Brain microvascular endothelial cell (primary cell): ENCODE results near the gene RNASEH1.

Source experiments
- DNase-seq: peaks from one replicate; pipeline ENCODE4 v3.0.0-alpha.2; 2020
- H3K27ac ChIP-seq: fragments of 250-450 bp; sonication (Bioruptor Pico); 2 replicates; pipeline ENCODE4 v1.5.1; 2020; ENCODE audit warnings: mild to moderate bottlenecking, moderate library complexity
- H3K27me3 ChIP-seq: fragments of 250-450 bp; sonication (Bioruptor Pico); replicated peaks from 2 replicates; pipeline ENCODE4 v1.5.1; 2020; ENCODE audit warnings: mild to moderate bottlenecking
- H3K36me3 ChIP-seq: fragments of 250-450 bp; sonication (Bioruptor Pico); replicated peaks from 2 replicates; pipeline ENCODE4 v1.5.1; 2020; ENCODE audit warnings: mild to moderate bottlenecking
- H3K4me3 ChIP-seq: 2 replicates; pipeline ENCODE4 v1.5.1; 2011; ENCODE audit warnings: low read depth, mild to moderate bottlenecking, control low read depth, low read length, moderate library complexity
- in situ Hi-C: cut with HindIII; loops from 2 replicates; pipeline ENCODE4 v1.10.0; 2017; ENCODE audit warnings: low sequenced_read_pairs, low pct_ligation_motif_present
- TF ChIP-seq, protein P1 (sequence below): IDR thresholded peaks from 2 replicates; pipeline ENCODE4 v1.5.1; 2011; ENCODE audit warnings: low read depth, mild to moderate bottlenecking, moderate library complexity, low read length, control low read depth, inconsistent platforms; ENCODE audit errors: missing control alignments

The RNASEH1 gene

DNA sequence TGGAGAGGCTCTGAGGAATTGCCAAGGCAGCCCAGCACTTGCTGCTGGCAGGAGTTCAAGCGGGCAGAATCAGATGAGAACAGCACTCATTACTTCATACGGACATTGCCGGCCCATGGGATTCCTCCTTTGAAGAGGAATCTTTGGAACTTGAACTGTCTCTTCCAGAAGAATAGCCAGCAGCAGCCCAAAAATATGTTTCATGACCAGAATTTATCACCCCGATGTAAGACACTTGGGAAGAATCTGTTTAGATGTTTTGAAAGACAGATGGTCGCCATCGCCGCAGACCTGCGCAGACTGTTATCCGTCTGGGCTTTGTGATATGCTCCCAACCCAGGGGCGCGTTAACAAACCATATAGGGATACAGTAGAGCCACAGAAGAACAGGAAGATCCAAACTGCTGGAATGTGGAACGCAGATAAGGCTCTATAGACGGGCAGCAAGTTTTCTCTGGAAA, 35.1 kb downstream of the RNASEH1 start:
- H3K27me3 ChIP-seq: no peaks in the 10 kb centered on the region
- H3K36me3 ChIP-seq: no peaks in the 10 kb centered on the region
- in situ Hi-C loops: no loop called here
- DNase-seq: no peak
- TF ChIP-seq, protein P1, sequence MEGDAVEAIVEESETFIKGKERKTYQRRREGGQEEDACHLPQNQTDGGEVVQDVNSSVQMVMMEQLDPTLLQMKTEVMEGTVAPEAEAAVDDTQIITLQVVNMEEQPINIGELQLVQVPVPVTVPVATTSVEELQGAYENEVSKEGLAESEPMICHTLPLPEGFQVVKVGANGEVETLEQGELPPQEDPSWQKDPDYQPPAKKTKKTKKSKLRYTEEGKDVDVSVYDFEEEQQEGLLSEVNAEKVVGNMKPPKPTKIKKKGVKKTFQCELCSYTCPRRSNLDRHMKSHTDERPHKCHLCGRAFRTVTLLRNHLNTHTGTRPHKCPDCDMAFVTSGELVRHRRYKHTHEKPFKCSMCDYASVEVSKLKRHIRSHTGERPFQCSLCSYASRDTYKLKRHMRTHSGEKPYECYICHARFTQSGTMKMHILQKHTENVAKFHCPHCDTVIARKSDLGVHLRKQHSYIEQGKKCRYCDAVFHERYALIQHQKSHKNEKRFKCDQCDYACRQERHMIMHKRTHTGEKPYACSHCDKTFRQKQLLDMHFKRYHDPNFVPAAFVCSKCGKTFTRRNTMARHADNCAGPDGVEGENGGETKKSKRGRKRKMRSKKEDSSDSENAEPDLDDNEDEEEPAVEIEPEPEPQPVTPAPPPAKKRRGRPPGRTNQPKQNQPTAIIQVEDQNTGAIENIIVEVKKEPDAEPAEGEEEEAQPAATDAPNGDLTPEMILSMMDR: no peak
- no peak overlapping the region for H3K27ac ChIP-seq
- H3K4me3 ChIP-seq: no peak overlapping the region

DNA sequence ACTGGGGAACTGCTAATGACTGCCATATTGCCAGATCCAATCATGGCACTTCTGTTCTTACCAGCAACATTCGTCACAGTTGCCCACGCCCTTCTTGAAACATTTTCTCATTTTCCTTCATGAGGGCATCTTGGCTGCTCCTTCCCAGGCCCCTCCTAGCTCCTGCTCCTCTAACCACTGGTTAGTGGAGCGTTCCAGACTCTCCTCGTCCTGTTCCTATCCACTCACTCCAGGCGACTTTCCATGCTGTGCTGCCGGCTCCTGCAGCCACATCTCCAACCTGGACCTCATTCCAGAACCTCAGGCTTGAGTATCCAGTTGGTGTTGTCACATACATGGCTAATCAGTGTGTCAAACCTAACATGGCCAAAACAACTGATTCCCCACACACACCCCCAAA, 37.5 kb downstream of the RNASEH1 start:
- in situ Hi-C loops: no loop called here
- DNase-seq: no peak

DNA sequence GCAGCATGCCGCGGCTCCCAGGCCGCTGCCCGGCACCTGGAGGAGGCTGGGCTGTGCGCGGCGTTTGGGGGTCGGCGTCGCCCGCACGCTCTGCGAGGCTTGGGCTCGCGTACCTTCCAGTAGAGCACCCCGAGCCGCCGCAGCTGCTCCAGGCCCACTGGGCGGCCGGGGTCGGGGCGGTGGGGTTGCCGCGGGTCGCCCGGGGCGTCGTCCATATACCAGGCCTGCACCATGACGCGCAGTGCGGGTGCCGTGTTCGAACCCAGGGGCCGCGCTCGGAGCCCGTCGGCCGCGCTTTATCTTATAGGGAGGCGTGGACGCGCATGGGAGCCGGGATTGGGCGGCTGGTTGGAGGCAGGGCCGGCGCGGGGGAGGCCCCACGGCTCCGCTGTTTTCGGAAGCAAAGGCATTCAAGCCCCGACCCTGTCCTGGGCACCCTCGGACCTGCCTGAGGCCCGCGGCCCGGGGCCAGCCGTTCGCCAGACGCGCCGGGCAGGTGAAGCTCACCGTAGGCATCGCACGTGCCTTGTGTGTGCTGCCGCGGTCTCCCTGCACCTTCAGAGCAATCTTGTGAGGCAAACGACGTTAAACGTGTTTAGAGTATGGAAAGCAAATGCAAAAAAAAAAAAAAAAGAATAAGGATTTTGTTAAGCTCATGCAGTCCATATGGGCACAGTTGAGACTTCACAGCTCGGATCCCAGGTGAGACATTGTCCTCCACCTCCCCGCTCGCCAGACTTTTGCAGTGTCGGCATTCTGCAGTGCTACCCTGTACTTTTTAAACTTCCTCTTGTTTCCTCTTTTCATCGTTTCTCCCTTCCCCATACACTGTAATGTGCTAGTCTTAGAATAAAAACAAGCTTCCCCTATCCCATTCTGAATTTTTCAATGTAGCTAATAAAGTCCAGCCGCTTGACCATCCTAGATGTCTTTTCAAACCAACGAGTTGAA, 38.6 kb downstream of the RNASEH1 start, which contains the start of gene ADI1:
ADI1 (minus strand) TSS at position 277 of the 951 bp plus-strand sequence; CDS start at position 233, 44 bp downstream.
- H3K4me3 ChIP-seq: peak within 1 kb of the TSS; percentile 91
- in situ Hi-C loops: no loop called here
- TF ChIP-seq, protein P1: no peak
- H3K36me3 ChIP-seq: peaks cover 2% of the 10 kb centered on the region
- no peaks in the 10 kb centered on the region for H3K27me3 ChIP-seq
- DNase-seq: peak; percentile 71
- H3K27ac ChIP-seq: peak within 1 kb of the TSS; percentile 87

More for the DNA sequence above, 37.5 kb downstream of the RNASEH1 start:
- TF ChIP-seq, protein P1: no peak
- Histone ChIP-seq H3K4me3 (no peak overlapping the region), H3K36me3 (peaks cover 2% of the 10 kb centered on the region), H3K27ac (no peak overlapping the region), H3K27me3 (no peaks in the 10 kb centered on the region)

DNA sequence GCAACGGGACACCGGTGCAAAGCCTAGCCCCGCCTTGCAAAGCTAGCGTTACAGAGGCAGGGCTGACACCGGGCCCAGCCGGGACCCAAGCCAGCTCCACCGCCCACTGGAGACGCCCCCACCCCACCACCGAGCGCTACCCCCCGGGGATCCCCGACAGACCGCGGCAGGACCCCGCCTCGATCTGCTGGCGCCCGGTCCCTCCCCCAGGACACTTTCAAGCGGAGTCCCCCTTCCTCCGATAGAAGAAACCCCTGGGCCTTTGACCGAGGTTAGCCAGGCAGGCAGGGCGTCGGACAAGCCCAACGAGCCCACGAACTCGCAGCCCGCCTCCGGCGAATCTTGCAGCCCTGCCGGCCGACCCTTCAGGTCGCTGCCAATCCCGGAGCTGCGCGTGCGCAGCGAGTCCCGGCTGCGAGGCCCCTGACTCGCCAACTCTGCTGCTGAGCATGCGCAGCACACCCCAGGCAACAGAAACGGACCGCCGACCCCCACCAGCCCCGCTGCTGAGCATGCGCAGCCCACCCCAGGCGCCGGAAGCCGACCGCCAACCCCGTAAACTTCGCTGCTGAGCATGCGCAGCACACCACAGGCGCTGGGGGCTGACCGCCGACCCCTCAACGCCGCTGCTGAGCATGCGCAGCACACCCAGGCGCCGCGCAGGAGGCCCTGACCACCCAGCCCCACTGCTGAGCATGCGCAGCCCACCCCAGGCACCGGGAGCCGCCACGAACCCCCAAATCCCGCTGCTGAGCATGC, 39.5 kb downstream of the RNASEH1 start:
- peak; percentile 94 for DNase-seq
- in situ Hi-C loops: no loop called here
- Histone ChIP-seq H3K4me3 (peak overlapping the region; percentile 91), H3K27ac (peak overlapping the region; percentile 87), H3K36me3 (peaks cover 2% of the 10 kb centered on the region), H3K27me3 (no peaks in the 10 kb centered on the region)
- TF ChIP-seq, protein P1: no peak

DNA sequence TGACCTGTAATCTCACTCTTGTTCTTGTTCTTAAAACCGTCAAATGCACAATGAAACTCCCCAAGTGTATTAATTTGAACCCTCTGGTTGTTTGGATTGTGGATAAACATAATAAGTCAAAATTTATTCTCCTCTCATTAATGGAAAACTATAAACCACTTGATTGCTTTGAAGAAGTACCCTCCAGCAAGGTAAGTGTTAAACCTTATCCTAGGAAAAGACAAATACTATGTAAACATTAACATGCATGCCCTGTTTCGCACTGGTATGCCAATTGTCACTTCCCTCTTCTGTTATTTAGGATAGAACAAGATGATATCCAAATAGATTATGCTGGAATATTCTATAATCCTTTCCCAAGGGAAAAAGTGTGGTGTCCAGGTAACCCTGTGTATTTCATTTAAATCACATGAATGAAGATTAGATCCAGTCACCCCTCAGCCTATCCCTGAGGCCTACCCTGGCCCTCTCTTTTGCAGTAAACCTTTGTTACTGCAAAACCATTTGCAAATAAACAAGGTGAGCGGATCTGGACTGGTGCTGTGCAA, 40.1 kb downstream of the RNASEH1 start:
- in situ Hi-C loops: no loop called here

More for the DNA sequence above, 40.1 kb downstream of the RNASEH1 start:
- DNase-seq: no peak
- Histone ChIP-seq H3K27ac (peak overlapping the region; percentile 77), H3K27me3 (no peaks in the 10 kb centered on the region), H3K4me3 (peak overlapping the region; percentile 91), H3K36me3 (peaks cover 4% of the 10 kb centered on the region)
- TF ChIP-seq, protein P1: no peak
